ENCODE data around the gene RERE. TPM values are rescaled to one million over a fixed set of nuclear protein-coding genes. Genes with fewer than 3 reads are reported as not detected.
"Not testable (repeated sequence)": the region's sequence is repeated elsewhere in the genome, so short reads cannot be mapped to it uniquely, and the experiment has no call there.

Gene RERE
- polyA plus RNA-seq, 2 donors, result 14.0 to 24.4 TPM

DNA sequence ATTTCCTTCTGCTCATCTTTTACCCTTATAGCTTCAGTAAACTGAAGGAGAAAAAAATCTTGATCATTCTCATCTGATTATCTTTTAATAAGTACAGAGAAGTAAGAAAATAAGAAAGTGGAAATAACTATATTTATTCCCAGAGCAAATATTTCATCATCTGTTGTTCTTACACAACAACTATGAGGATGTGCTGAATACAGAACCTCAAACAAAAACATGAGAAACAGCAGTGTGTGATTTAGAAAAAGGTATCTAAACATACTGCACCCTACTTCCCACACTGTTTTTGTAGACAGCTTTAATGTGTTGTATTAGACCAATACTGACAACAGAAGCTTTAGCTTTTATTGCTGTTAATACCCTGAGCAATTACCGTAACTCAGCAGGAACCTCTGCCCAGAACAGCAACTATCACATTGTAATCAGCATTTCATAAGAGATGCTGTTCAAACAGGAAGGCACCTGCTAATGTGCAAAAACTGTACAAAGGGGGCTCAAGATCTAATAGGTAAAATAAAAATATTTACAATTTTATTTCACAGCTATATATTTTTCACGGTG, 195.6 kb downstream of the RERE start:
- not testable (repeated sequence) for H3K36me3 ChIP-seq (ENCODE audit: control insufficient read depth in 2 of 2, insufficient read depth in 2 of 2, low read length in 1 of 2); H3K27me3 ChIP-seq (ENCODE audit: control insufficient read depth in 1 of 2, insufficient read depth in 2 of 2, low read length in 2 of 2); H3K4me1 ChIP-seq (ENCODE audit: control insufficient read depth in 2 of 2, insufficient read depth in 2 of 2, low read length in 1 of 2); H3K27ac ChIP-seq (ENCODE audit: low read depth in 2 of 2, low read length in 1 of 2); H3K4me3 ChIP-seq (ENCODE audit: low read depth in 1 of 2, low read length in 2 of 2); H3K9me3 ChIP-seq (ENCODE audit: control insufficient read depth in 2 of 2, insufficient read depth in 1 of 2, low read depth in 1 of 2, low read length in 1 of 2)
- 76 to 83% methylated on average over 2 of the region's 2 CpGs for WGBS, 2 donors

DNA sequence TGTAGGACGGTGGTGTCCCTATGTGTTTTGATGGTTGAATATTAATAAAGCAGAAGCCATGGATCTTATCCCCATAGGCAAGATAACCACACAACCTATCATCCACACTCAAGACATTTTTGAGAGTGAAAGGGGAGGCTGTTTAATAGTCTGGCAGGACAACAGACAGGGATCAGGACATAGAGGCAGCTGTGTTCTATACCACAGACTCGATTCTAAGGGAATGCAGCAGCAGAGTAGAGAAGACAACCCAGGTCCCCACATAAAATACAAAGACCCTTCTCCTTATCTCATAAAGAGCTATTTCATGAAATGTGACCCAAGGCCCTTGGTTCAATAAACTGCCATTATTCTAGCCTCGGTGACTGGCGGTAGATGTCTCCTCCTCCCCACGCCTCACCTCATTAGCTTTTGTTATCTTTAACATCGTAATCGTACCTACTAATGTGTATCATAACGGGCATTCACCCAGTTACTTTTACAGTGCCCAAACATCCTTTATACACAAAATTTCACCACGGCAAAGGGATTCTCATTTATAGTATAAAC, 196.3 kb downstream of the RERE start:
- not testable (repeated sequence) for H3K4me1 ChIP-seq (ENCODE audit: control insufficient read depth in 2 of 2, insufficient read depth in 2 of 2, low read length in 1 of 2); H3K9me3 ChIP-seq (ENCODE audit: control insufficient read depth in 2 of 2, insufficient read depth in 1 of 2, low read depth in 1 of 2, low read length in 1 of 2); H3K27me3 ChIP-seq (ENCODE audit: control insufficient read depth in 1 of 2, insufficient read depth in 2 of 2, low read length in 2 of 2); H3K36me3 ChIP-seq (ENCODE audit: control insufficient read depth in 2 of 2, insufficient read depth in 2 of 2, low read length in 1 of 2); H3K4me3 ChIP-seq (ENCODE audit: low read depth in 1 of 2, low read length in 2 of 2); H3K27ac ChIP-seq (ENCODE audit: low read depth in 2 of 2, low read length in 1 of 2)
- 88 to 93% methylated on average over 9 of the region's 9 CpGs for WGBS, 2 donors

GRCh38 chr1:8619917-8620502, 197.4 kb downstream of the RERE start:
- 80 to 88% methylated on average over 2 of the region's 2 CpGs for WGBS, 2 donors
- H3K4me1 ChIP-seq (ENCODE audit: control insufficient read depth in 2 of 2, insufficient read depth in 2 of 2, low read length in 1 of 2); H3K36me3 ChIP-seq (ENCODE audit: control insufficient read depth in 2 of 2, insufficient read depth in 2 of 2, low read length in 1 of 2); H3K27ac ChIP-seq (ENCODE audit: low read depth in 2 of 2, low read length in 1 of 2); H3K9me3 ChIP-seq (ENCODE audit: control insufficient read depth in 2 of 2, insufficient read depth in 1 of 2, low read depth in 1 of 2, low read length in 1 of 2); H3K27me3 ChIP-seq (ENCODE audit: control insufficient read depth in 1 of 2, insufficient read depth in 2 of 2, low read length in 2 of 2); H3K4me3 ChIP-seq (ENCODE audit: low read depth in 1 of 2, low read length in 2 of 2): not testable (repeated sequence)

DNA sequence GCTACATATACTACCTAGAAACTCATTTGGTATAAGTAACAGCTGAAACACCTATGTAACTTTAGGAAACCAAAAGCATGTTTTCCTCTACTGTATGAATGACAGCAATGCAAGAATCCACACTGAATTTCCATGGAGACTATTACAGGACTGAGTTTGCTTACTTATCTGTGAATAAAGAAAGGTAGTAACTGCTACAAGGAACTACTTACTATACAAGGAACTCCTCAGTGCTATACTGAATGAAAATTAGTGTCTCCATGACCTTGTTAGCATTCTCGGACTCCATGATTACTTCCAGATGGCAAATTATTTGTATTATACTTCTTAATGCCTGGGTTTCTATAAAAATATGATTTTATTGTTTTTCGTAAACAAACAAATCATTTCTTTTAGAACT, 198.0 kb downstream of the RERE start:
- H3K9me3 ChIP-seq (ENCODE audit: control insufficient read depth in 2 of 2, insufficient read depth in 1 of 2, low read depth in 1 of 2, low read length in 1 of 2); H3K27me3 ChIP-seq (ENCODE audit: control insufficient read depth in 1 of 2, insufficient read depth in 2 of 2, low read length in 2 of 2); H3K4me1 ChIP-seq (ENCODE audit: control insufficient read depth in 2 of 2, insufficient read depth in 2 of 2, low read length in 1 of 2); H3K36me3 ChIP-seq (ENCODE audit: control insufficient read depth in 2 of 2, insufficient read depth in 2 of 2, low read length in 1 of 2); H3K27ac ChIP-seq (ENCODE audit: low read depth in 2 of 2, low read length in 1 of 2); H3K4me3 ChIP-seq (ENCODE audit: low read depth in 1 of 2, low read length in 2 of 2): not testable (repeated sequence)
- 73 to 90% methylated on average over 2 of the region's 2 CpGs for WGBS, 2 donors

DNA sequence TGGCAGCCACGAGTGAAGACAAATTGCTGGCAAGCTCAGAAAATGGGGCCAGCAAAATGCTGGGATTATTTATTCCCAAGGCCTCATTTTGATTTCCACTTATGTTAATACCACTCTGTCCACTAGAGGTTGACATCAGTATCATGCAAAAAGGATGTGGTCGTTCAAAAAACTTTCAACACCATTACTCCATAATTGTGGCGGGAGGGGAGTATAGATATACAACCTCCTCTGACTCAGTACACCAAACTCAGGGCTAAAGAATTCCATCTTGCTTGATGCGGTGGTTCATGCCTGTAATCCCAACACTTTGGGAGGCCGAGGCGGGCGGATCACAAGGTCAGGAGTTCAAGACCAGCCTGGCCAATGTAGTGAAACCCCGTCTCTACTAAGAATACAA, 200.6 kb downstream of the RERE start:
- not testable (repeated sequence) for H3K9me3 ChIP-seq (ENCODE audit: control insufficient read depth in 2 of 2, insufficient read depth in 1 of 2, low read depth in 1 of 2, low read length in 1 of 2); H3K27me3 ChIP-seq (ENCODE audit: control insufficient read depth in 1 of 2, insufficient read depth in 2 of 2, low read length in 2 of 2); H3K36me3 ChIP-seq (ENCODE audit: control insufficient read depth in 2 of 2, insufficient read depth in 2 of 2, low read length in 1 of 2); H3K4me1 ChIP-seq (ENCODE audit: control insufficient read depth in 2 of 2, insufficient read depth in 2 of 2, low read length in 1 of 2); H3K27ac ChIP-seq (ENCODE audit: low read depth in 2 of 2, low read length in 1 of 2); H3K4me3 ChIP-seq (ENCODE audit: low read depth in 1 of 2, low read length in 2 of 2)
- WGBS, 2 donors, result 95 to 96% methylated on average over 8 of the region's 8 CpGs

DNA sequence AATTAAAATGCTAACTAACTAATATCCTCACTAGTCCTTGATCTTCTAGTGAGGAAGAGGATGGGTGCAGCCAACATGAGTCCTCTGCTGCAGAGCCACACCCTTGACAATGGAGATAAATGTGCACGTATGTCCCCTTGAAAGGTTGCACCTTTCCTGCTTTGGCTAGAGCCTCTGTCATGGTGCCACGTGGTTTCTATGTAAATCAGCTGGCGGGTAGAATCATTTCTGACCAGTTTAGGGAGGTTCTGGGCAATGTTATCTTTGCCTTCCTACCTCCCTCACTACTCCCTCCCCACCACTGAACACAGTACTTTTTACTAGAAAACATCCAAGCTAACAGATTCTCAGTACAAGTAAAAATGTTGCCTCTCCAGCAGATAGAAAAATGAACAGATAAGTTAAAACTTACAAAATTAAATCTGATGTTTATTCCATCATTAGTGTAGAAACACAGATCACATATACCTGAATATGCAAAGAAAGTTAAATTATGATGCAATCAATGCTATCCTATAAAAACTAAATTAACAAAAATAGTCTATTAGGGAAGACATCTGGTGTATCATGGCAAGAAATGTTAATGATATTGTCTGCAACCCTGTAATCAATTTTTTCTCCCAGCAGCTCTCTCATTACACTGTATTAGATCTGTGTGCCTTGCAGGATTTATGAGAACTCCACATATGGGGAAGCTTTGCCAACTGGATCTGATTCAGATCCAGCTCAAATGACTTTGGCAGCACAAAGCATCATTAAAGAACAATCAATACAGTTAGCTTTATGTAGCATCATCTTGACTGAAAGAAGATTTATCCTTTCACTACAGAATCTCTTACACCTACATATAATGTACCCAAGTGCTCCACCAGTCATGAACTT, 205.6 kb downstream of the RERE start:
- 56 to 63% methylated on average over 3 of the region's 3 CpGs for WGBS, 2 donors
- not testable (repeated sequence) for H3K27me3 ChIP-seq (ENCODE audit: control insufficient read depth in 1 of 2, insufficient read depth in 2 of 2, low read length in 2 of 2); H3K4me3 ChIP-seq (ENCODE audit: low read depth in 1 of 2, low read length in 2 of 2); H3K27ac ChIP-seq (ENCODE audit: low read depth in 2 of 2, low read length in 1 of 2); H3K9me3 ChIP-seq (ENCODE audit: control insufficient read depth in 2 of 2, insufficient read depth in 1 of 2, low read depth in 1 of 2, low read length in 1 of 2); H3K4me1 ChIP-seq (ENCODE audit: control insufficient read depth in 2 of 2, insufficient read depth in 2 of 2, low read length in 1 of 2); H3K36me3 ChIP-seq (ENCODE audit: control insufficient read depth in 2 of 2, insufficient read depth in 2 of 2, low read length in 1 of 2)

- H3K4me1 ChIP-seq (ENCODE audit: control insufficient read depth in 2 of 2, insufficient read depth in 2 of 2, low read length in 1 of 2), result no peaks in the 10 kb centered on the region
- H3K27ac ChIP-seq (ENCODE audit: low read depth in 2 of 2, low read length in 1 of 2), result no peak overlapping the region
- H3K27me3 ChIP-seq (ENCODE audit: control insufficient read depth in 1 of 2, insufficient read depth in 2 of 2, low read length in 2 of 2), result no peaks in the 10 kb centered on the region
- 70 to 73% methylated on average over 5 of the region's 5 CpGs for WGBS, 2 donors
- H3K36me3 ChIP-seq (ENCODE audit: control insufficient read depth in 2 of 2, insufficient read depth in 2 of 2, low read length in 1 of 2), result no peaks in the 10 kb centered on the region
- no peaks in the 10 kb centered on the region for H3K9me3 ChIP-seq (ENCODE audit: control insufficient read depth in 2 of 2, insufficient read depth in 1 of 2, low read depth in 1 of 2, low read length in 1 of 2)
- no peak overlapping the region for H3K4me3 ChIP-seq (ENCODE audit: low read depth in 1 of 2, low read length in 2 of 2)
These were observed 209.5 kb downstream of the RERE start for GRCh38 chr1:8607906-8608305.

GRCh38 chr1:8604041-8604945, 213.1 kb downstream of the RERE start:
- H3K36me3 ChIP-seq (ENCODE audit: control insufficient read depth in 2 of 2, insufficient read depth in 2 of 2, low read length in 1 of 2), result no peaks in the 10 kb centered on the region
- no peak overlapping the region for H3K27ac ChIP-seq (ENCODE audit: low read depth in 2 of 2, low read length in 1 of 2)
- WGBS, 2 donors, result 59 to 67% methylated on average over 7 of the region's 7 CpGs
- H3K4me3 ChIP-seq (ENCODE audit: low read depth in 1 of 2, low read length in 2 of 2), result no peak overlapping the region
- H3K9me3 ChIP-seq (ENCODE audit: control insufficient read depth in 2 of 2, insufficient read depth in 1 of 2, low read depth in 1 of 2, low read length in 1 of 2), result no peaks in the 10 kb centered on the region
- no peaks in the 10 kb centered on the region for H3K4me1 ChIP-seq (ENCODE audit: control insufficient read depth in 2 of 2, insufficient read depth in 2 of 2, low read length in 1 of 2)
- H3K27me3 ChIP-seq (ENCODE audit: control insufficient read depth in 1 of 2, insufficient read depth in 2 of 2, low read length in 2 of 2), result no peaks in the 10 kb centered on the region

- 83 to 87% methylated on average over 4 of the region's 4 CpGs for WGBS, 2 donors
- H3K36me3 ChIP-seq (ENCODE audit: control insufficient read depth in 2 of 2, insufficient read depth in 2 of 2, low read length in 1 of 2), result no peaks in the 10 kb centered on the region
- no peaks in the 10 kb centered on the region for H3K4me1 ChIP-seq (ENCODE audit: control insufficient read depth in 2 of 2, insufficient read depth in 2 of 2, low read length in 1 of 2)
- H3K4me3 ChIP-seq (ENCODE audit: low read depth in 1 of 2, low read length in 2 of 2), result no peak overlapping the region
- H3K27ac ChIP-seq (ENCODE audit: low read depth in 2 of 2, low read length in 1 of 2), result no peak overlapping the region
- no peaks in the 10 kb centered on the region for H3K27me3 ChIP-seq (ENCODE audit: control insufficient read depth in 1 of 2, insufficient read depth in 2 of 2, low read length in 2 of 2)
- no peaks in the 10 kb centered on the region for H3K9me3 ChIP-seq (ENCODE audit: control insufficient read depth in 2 of 2, insufficient read depth in 1 of 2, low read depth in 1 of 2, low read length in 1 of 2)
These were observed 214.2 kb downstream of the RERE start for GRCh38 chr1:8603220-8603616.
